SU-DHL-6 (cell line): ENCODE data around the gene MRPL49.

ENCODE experiments used
- H2AFZ ChIP-seq: fragments of 200-600 bp; sonication (generic); 2 replicates; pipeline ENCODE4 v1.6.1; 2014; ENCODE audit warnings: low read depth, mild to moderate bottlenecking, moderate library complexity, mixed read lengths, antibody characterized with exemption, low read length; ENCODE audit not compliant: severe bottlenecking
- H3F3A ChIP-seq: fragments of 200-600 bp; shearing (Covaris generic); 2 replicates; pipeline ENCODE4 v1.6.0; 2016; ENCODE audit warnings: antibody characterized with exemption, mild to moderate bottlenecking; ENCODE audit not compliant: insufficient read depth
- H3K27ac ChIP-seq: fragments of 200-600 bp; sonication (generic); 2 replicates; pipeline ENCODE4 v1.5.1; 2016; ENCODE audit warnings: low read depth, mild to moderate bottlenecking, low read length, moderate library complexity, mixed read lengths
- H3K27me3 ChIP-seq: fragments of 200-600 bp; sonication (generic), shearing (Covaris generic); 2 replicates; pipeline ENCODE4 v1.6.0; 2014; ENCODE audit warnings: mild to moderate bottlenecking, low read length
- H3K36me3 ChIP-seq: fragments of 200-600 bp; sonication (generic); 2 replicates; pipeline ENCODE4 v1.6.1; 2014; ENCODE audit warnings: mild to moderate bottlenecking, low read length, mixed read lengths
- H3K4me2 ChIP-seq: fragments of 300-600, 200-600 bp; shearing (Covaris generic), sonication (generic); 2 replicates; pipeline ENCODE4 v1.6.0; 2014; ENCODE audit warnings: low read length, low read depth, mild to moderate bottlenecking; ENCODE audit not compliant: poor library complexity, severe bottlenecking
- H3K4me3 ChIP-seq: fragments of 200-600 bp; sonication (generic); 2 replicates; pipeline ENCODE4 v1.5.1; 2014; ENCODE audit warnings: antibody characterized with exemption, low read length, mild to moderate bottlenecking, mixed read lengths; ENCODE audit not compliant: insufficient read depth, poor library complexity, severe bottlenecking
- H3K79me2 ChIP-seq: fragments of 200-600 bp; sonication (generic); 2 replicates; pipeline ENCODE4 v1.6.1; 2014; ENCODE audit warnings: mild to moderate bottlenecking, low read length, moderate library complexity; ENCODE audit not compliant: insufficient read depth
- H3K9ac ChIP-seq: fragments of 200-600 bp; sonication (generic); 2 replicates; pipeline ENCODE4 v1.7.0; 2014; ENCODE audit warnings: mild to moderate bottlenecking, low read length
- H3K9me2 ChIP-seq: fragments of 200-600 bp; sonication (generic); replicated peaks from 2 replicates; pipeline ENCODE4 v1.6.1; 2014; ENCODE audit warnings: low read length; ENCODE audit not compliant: insufficient read depth
- H3K9me3 ChIP-seq: fragments of 200-600 bp; sonication (generic); 2 replicates; pipeline ENCODE4 v1.6.1; 2014; ENCODE audit warnings: low read length, mixed read lengths; ENCODE audit not compliant: insufficient read depth
- H4K20me1 ChIP-seq: fragments of 200-600 bp; sonication (generic); 2 replicates; pipeline ENCODE4 v1.6.1; 2014; ENCODE audit warnings: low read depth, mild to moderate bottlenecking, antibody characterized with exemption, low read length, moderate library complexity, mixed read lengths
- CTCF ChIP-seq: fragments of 200-600 bp; sonication (generic); IDR thresholded peaks from one replicate; pipeline ENCODE4 v1.5.1; 2017; ENCODE audit warnings: antibody characterized with exemption, mild to moderate bottlenecking, low read length, moderate library complexity; ENCODE audit not compliant: insufficient read depth, poor library complexity, severe bottlenecking
- EZH2phosphoT487 ChIP-seq: fragments of 200-600 bp; sonication (generic), shearing (Covaris generic); conservative IDR thresholded peaks from 2 replicates; pipeline ENCODE4 v1.6.1; 2018; ENCODE audit warnings: mild to moderate bottlenecking, antibody characterized with exemption, low read length, moderate library complexity, mixed read lengths

Gene MRPL49

GRCh38 chr11:65134952-65135632 is 13.0 kb downstream of the MRPL49 start:
- H3K27me3 ChIP-seq, result no peaks in the 10 kb centered on the region
- peaks cover 14% of the 10 kb centered on the region; the same call in 1 of the 2 replicates for H3K36me3 ChIP-seq
- H4K20me1 ChIP-seq, result no peaks in the 10 kb centered on the region
- H3K9me2 ChIP-seq, result no peaks in the 10 kb centered on the region
- H3K79me2 ChIP-seq, result peaks cover 25% of the 10 kb centered on the region
- H3K4me3 ChIP-seq, result peak overlapping the region; percentile 96
- peaks cover 31% of the 10 kb centered on the region for H3F3A ChIP-seq
- no peaks in the 10 kb centered on the region for H3K9me3 ChIP-seq
- peak overlapping the region; percentile 93 for H2AFZ ChIP-seq
- peak overlapping the region; percentile 99 for H3K4me2 ChIP-seq
- peak overlapping the region; percentile 100 for H3K27ac ChIP-seq
- H3K9ac ChIP-seq, result peak overlapping the region; percentile 97
- TF ChIP-seq EZH2phosphoT487 (no peak), CTCF (no peak)

- peaks cover 31% of the 10 kb centered on the region for H3F3A ChIP-seq
- peak overlapping the region; percentile 97 for H3K9ac ChIP-seq
- peak overlapping the region; percentile 96 for H3K4me3 ChIP-seq
- no peak overlapping the region for H2AFZ ChIP-seq
- peak overlapping the region; percentile 99 for H3K4me2 ChIP-seq
- TF ChIP-seq EZH2phosphoT487, result no peak
- no peak for TF ChIP-seq CTCF
- H3K27ac ChIP-seq, result peak overlapping the region; percentile 100; the same call in 1 of the 2 replicates
- H3K9me3 ChIP-seq, result no peaks in the 10 kb centered on the region
- peaks cover 25% of the 10 kb centered on the region for H3K79me2 ChIP-seq
- no peaks in the 10 kb centered on the region for H4K20me1 ChIP-seq
- peaks cover 14% of the 10 kb centered on the region; the same call in 1 of the 2 replicates for H3K36me3 ChIP-seq
- no peaks in the 10 kb centered on the region for H3K27me3 ChIP-seq
- no peaks in the 10 kb centered on the region for H3K9me2 ChIP-seq
Observed at GRCh38 chr11:65135633-65136145, 13.6 kb downstream of the MRPL49 start.

GRCh38 chr11:65136515-65137096 is 14.5 kb downstream of the MRPL49 start:
- no peak for TF ChIP-seq EZH2phosphoT487
- no peak for TF ChIP-seq CTCF
- H3F3A ChIP-seq, result peaks cover 22% of the 10 kb centered on the region
- H3K4me3 ChIP-seq, result no peak overlapping the region
- no peak overlapping the region for H2AFZ ChIP-seq
- H3K79me2 ChIP-seq, result peaks cover 20% of the 10 kb centered on the region
- H3K4me2 ChIP-seq, result no peak overlapping the region
- no peaks in the 10 kb centered on the region for H4K20me1 ChIP-seq
- no peak overlapping the region for H3K9ac ChIP-seq
- H3K36me3 ChIP-seq, result peaks cover 8% of the 10 kb centered on the region; the same call in 1 of the 2 replicates
- H3K27ac ChIP-seq, result no peak overlapping the region
- no peaks in the 10 kb centered on the region for H3K9me3 ChIP-seq
- no peaks in the 10 kb centered on the region for H3K27me3 ChIP-seq
- H3K9me2 ChIP-seq, result no peaks in the 10 kb centered on the region
